Right lobe of liver (tissue), 4 donors: ENCODE data around the gene ARID5B.

ENCODE experiments used
- CTCF ChIP-seq, 4 donors: fragments of 200-600 bp in 3 of 4; fragments of 450-650 bp in 1 of 4; IDR thresholded peaks; one replicate each; pipeline versions ENCODE4 v1.5.1 to v1.8.0; 2016 to 2022; ENCODE audit warnings: antibody characterized with exemption in 4 of 4, mild to moderate bottlenecking in 2 of 4
- POLR2A ChIP-seq: fragments of 450-650 bp; IDR thresholded peaks from one replicate; pipeline ENCODE4 v1.6.1; 2017; ENCODE audit warnings: antibody characterized with exemption, mild to moderate bottlenecking
- donor health status: DM: no; HTN: no; CAD: no.
- donor health status: DM: no; HTN: no; CAD: no.
- donor health status: DM: no; HTN: yes; CAD: no.

DNA sequence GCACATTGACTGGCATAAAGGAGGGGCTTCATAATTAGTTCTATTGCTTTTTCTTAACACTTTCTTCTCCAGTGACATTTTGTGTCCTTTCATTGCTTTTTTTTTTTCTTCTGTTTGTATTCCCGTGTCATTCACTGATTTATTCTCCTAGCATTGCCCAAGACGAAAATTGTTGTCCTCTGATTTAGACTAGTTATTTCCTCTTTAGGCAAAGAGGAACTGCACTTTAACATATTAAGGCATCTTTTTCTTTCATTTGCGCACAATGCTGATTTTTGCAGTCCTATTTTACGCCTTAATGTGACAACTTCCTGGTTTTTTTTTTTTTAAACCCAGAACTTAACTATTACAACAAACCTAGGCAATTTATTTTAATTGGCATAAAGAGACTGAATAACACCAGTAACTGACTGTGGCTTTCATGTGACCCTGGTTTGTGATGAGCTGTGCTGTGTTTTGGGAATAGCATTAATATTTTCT lies 39.7 kb downstream of the ARID5B start:
- TF ChIP-seq POLR2A (no peak), CTCF (IDR thresholded peaks at IDR 0.05) (no peak)
